Measurements from ENCODE around the gene CTIF.
"Not testable (repeated sequence)": the region's sequence is repeated elsewhere in the genome, so short reads cannot be mapped to it uniquely, and the experiment has no call there.

The CTIF gene

DNA sequence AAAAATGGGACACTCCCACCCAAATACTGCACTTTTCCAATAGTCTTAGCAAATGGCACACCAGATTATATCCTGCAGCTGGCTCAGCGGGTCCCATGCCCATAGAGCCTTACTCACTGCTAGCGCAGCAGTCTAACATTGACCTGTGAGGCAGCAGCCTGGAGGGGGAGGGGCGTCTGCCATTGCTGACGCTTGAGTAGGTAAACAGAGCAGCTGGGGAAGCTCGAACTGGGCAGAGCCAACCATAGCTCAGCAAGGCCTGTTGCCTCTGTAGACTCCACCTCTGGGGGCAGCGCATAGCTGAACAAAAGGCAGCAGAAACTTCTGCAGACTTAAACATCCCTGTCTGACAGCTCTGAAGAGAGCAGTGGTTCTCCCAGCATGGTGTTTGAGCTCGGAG lies 110.4 kb downstream of the CTIF start:
- peak; percentile 61 for DNase-seq

DNA sequence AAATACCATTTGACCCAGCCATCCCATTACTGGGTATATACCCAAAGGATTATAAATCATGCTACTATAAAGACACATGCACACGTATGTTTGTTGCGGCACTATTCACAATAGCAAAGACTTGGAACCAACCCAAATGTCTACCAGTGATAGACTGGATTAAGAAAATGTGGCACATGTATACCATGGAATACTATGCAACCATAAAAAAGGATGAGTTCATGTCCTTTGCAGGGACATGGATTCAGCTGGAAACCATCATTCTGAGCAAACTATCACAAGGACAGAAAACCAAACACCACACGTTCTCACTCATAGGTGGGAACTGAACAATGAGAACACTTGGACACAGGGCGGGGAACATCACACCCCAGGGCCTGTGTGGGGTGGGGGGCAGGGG lies 115.8 kb downstream of the CTIF start:
- not testable (repeated sequence) for DNase-seq

DNA sequence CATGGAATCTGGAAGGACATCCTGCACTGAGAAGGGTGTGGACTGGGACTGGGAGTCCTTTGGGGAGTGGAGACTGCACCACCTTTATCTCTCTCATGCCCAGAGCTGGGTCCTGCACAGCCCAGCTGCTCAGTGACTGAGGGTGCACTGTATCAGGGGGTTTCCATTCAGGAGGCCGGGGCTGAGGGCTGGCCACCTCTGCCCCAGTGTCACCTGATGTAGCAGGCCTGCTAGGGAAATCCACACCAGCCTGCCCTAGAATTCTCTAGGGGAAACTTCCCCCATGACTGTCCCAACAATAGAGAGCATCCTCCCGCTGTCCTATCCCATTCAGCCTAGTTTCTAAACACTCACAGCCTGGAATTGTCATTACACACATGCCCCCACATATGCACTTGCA lies 116.7 kb downstream of the CTIF start:
- no peak for DNase-seq

DNA sequence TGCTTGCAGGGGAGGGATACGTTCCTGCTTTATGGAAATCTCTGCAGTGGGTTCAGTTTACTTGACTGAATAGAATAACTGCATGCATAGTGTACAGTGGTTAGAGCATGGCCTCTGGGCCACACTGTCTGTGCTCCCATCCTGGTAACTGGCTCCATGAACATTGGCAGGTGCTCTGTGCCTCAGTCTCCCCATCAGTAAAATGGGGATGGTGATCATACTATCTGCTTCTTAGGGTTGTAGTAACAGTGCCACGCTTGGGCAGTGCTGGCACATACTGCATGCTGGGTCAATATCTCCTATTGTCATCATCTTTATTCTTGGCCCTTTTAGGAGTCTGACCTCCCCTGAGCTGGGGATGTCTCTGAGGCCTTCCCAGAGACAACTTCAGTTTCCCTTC lies 117.3 kb downstream of the CTIF start:
- no peak for DNase-seq

DNA sequence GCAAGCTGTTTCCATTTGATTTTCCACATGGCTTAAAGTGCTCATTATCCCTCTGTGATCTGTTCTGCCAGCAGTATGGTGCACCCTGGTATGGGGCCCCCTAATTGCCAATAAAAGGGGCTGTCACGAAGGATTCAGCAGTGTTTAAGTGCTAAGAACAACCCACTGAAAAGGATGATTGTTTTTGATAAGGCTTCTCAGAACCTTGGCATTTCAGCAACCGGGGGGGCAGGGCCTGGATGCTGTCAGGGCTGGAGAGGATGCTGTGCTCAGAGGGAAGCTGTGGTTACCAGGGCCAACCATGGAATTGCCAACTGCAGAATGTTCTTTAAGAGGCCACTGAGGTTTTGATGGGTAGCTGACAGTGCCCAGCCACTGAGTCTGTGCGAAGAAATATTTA lies 117.8 kb downstream of the CTIF start:
- DNase-seq, result no peak

DNA sequence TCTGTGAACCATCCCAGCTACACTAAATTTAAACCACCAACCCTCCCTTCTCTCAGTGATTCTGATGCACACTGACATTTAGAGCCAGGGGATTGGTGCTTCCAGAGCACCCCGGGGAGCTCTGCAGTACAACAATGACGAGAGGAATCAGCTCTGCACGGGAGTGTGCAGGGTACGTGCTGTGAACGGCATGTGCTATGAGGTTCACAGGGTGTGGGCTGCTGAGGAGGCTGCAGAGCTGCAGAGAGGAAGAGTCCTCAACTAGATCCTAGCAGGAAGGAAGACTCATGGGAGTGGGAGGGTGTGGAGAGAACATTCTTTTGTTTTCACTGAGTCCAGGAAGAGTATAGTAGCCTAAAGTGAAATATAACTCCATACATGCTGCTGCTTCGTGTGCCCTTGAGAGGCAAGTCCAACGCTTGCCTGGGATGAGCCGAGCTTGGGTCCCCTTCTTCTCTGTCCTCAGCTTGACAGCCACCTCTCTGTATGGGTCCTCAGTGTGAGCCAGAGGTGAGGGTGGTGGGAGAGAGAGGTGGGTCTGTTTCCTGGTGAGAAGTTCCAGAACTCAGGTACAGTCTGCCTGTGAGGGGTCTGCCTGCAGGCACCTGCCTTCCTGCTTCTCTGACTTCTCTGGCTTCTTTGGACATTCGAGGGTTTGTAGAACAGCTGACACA lies 118.8 kb downstream of the CTIF start:
- no peak for DNase-seq

DNA sequence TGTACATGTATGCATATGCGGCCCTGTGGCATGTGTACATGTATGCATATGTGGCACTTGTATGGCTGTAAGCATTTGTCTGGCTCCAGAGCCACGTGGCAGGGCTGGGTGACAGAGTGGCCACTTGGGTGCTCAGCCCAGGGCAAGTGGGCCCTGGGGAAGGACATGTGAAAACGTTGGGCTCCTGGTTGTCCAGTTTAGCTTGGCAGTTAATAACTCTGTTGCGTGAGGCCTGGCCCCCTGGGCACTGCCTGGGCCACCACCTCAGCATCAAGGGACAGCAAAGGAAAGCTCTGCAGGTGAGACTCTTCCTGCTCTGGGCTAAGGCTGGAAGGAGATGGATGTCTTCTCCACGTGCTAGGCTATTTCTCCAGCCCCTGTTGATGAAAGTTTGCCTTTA lies 119.9 kb downstream of the CTIF start:
- no peak for DNase-seq

DNA sequence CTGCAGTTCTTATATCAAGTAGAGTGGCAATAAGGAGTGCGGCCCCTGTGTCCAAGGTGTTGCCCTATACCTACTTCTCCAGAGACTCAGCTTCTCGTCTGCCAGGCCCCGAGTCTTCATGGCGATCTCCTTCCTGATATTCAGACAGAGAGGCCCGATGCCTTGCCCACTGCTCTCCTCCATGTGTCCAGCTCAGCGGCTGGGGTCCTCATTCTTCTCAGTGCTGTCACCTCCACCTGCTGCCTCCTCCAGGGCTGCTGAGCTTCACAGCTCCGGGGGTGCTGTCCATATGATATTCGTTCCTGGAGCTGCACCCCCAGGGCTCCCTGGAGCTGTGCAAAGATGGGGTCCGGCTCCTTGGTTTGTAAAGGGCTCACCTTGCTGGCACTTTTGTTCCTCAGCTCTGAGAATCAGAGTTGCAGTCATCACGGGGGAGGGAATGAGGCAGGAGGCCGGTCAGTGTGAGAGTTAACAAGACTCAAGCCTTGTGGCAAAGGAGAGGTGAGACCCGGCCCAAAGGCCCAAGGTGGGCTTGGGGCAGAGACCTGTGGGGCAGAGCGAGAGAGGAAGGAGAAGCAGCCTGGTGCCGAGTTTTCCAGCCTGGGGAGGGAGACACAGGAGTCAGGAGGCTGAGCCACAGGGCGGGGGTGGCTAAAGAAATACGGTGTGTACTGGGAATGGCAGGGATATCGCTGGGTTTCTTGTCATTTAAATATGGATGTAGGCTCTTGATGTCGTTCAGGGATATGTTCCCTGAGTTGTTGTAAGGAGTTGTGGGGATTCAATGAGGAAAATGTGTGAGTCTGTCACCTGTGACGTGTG lies 120.6 kb downstream of the CTIF start:
- no peak for DNase-seq

DNA sequence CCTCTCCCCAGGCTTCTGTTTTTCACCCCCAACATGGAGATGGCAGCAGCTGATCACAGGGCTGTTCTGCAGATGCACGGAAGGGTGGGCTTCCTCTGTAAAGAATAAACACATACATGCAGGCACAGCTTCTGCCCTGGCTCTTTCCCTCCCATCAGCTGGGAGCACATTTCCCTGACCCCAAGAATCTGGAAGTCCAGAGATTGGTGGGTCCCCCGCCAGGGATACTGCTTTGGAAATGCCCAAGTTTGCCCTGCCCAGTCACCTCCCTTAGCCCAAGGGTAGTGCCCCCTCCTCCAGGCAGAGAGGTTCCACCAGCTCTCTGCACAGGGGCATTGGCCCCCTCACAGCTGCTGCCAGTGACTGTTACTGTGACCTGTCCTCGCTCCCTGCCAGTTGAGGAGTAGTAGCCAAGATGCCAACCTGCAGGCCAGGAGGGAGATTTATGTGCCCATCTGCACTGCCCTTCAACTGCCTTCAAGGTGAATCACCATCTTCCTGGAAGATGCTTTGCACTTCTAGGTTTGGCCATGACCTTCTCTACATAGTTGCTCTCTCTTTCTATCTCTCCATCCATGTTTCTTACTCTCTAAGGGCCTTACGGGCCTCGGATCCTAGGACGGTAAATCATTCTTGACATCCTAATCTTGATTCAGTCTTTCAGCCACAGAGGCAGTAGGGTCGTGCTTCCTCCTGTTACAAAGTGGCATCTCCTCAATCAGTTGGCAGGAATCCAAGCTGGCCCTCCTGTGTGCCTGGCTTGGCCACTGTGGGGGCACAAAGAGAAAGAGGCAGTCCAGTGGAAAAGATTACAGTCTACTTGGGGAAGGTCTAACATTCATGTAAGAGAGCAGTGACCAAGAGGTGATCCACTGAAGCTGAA lies 121.8 kb downstream of the CTIF start:
- DNase-seq, result no peak

DNA sequence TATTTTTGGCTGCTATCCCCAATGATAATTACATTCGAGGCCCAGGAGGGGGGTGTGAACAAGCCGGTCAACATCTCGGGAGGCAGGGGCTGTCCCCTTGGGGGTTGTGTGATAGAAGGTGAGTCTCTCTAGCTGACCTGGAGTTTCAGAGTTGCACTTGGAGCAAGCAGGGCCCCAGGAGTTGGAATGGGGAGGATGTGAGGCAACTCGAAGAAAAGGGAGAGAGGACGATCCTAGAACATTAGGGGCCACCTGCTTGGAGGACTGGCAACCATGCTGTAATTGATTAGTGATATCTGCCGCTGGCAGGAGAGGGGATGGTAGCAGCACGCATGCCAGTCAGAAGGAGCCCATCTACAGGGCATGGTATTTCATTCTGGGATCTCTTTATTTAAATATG lies 122.6 kb downstream of the CTIF start:
- DNase-seq, result no peak

DNA sequence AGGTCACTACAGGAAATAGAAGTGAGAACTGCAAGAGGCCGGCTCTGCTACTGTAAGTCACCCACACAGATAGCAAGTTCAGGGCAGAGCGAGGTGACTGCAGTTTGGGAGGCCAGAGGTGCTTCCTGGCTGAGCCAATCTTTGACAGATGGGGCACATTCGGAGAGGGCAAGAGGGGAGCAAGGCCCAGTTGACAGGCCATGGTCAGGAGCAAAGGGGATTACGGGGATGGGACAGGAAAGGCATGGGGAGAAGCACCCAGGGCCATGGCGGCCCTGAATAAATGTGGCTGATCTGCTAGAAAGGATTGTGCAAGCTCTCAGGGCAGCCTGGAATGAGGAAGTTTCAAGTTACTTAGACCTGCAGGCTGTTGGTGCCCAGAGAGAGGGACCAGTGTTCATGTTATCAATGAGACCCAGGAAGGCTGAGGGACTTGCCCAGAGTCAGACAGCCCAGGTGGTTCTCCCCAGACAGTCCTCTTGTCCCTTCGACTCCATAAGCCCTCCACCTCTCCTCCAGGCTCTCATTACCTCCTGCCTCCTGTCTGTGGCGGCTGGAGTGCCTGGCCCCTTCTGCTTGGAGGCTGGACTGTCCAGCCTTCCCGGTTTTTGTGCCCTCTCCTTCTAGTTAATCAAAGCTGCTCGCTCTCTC lies 123.3 kb downstream of the CTIF start:
- no peak for DNase-seq

DNA sequence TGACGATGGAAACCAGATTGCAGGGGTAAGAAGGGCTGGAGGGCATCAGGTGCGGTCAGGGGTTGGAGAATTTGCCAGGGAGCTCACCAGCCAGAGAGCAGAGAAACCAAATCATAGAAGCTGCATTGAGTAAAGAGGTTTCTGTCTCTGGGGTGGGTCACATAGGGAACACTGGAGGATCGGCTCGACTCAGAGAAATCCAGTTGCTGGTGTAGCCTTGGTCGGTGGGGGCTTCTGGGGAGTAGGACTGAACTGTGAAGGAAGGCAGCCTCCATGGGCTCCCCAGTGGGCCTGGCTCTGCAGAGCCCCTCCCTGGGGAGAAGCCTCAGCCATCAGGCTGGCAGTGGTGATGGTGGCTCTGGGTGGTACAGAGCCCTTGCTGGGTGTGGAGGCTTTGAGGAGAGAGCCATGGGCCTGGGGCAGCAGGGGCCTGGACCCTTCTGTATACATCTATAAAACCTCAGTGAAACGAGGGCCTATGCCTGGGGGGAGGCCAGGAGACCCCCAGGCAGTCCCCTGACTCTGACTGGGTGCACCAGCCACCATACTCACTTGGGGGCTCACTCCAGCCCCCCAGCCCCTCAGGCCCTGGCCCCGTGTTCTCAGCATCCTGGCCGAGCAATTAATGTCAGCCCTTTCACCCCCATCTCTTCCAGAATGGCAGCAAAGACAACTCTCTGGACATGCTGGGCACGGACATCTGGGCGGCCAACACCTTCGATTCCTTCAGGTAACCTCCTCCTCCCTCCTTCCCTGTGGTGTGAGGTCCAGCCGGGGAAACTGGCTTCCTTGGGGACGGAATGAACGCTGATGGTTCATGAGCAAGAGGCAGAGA lies 124.5 kb downstream of the CTIF start:
- no peak for DNase-seq

DNA sequence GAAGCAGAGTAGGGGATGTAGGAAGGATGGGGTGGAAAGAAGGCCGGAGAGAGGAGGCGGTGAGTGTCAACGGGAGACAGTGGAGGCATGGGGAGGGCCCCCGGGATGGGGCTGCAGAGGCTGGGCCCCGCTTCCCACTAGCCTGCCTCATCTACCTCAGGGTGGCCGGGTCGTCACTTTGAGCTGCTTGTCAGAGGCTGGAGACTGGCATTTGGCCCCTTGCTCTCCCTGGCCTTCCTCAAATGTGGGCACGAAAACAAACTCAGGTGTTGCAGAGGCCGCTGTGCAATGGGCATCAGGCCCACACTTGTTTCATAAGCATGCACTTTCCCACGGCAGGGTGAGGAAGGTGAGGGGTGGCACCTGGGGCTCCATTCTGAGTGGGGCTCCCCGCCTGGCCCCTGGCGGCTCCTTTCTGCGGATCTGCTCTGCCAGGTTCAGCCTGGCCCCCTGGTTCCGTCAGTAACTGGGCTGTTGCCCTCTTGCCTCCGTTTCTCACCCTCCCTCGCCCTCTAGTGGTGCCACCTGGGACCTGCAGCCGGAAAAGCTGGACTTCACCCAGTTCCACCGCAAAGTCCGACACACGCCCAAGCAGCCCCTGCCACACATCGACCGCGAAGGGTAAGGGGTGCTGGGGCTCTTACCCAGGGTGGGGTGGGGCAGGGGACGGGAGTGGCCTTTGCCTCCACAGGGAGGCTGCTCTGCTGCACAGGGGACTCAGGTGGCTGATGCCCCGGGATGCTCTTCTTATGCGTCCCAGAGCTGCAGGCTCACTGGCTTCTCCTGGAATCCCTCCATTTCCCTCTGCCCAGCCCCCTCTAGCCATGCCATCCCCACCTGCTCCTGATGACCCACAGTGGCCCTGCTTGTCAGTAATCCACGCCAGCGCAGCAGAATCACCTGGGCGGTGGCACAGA lies 125.4 kb downstream of the CTIF start:
- peak; percentile 46 for DNase-seq

DNA sequence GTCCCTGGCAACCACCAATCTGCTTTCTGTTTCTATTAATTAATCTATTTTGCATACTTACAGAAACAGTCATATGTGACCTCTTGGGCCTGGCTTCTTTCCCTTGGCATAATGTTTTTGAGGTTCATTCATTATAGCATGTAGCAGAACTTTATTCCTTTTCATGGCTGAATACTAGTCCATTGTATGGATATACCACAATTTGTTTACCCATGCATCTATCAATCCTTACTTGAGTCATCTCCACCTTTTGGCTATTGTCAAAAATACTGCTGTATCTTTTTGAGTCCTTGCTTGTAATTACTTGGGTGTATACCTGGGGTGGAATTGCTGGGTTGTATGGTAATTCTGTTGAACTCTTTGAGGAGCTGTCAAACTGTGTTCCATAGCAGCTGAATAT lies 126.8 kb downstream of the CTIF start:
- no peak for DNase-seq

DNA sequence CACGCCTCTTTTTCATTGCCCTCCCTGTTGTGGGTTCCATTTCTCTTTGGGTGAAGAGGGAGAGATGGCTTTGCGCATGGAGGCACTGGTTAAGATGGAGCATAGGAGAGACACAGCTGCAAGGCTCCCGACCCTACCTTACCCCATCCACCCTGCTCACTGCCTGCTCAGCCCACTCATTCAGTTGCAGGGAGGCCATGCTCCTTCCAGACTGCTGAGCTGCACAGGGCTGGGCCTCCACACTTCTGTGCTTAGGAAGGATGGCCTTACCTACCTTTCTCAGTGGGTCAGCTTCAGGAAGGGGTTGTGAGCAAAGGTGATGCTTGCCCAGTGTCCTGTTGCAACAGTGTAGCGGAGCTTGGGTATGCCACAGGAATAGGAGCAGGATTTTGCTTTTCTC lies 127.8 kb downstream of the CTIF start:
- DNase-seq, result no peak

DNA sequence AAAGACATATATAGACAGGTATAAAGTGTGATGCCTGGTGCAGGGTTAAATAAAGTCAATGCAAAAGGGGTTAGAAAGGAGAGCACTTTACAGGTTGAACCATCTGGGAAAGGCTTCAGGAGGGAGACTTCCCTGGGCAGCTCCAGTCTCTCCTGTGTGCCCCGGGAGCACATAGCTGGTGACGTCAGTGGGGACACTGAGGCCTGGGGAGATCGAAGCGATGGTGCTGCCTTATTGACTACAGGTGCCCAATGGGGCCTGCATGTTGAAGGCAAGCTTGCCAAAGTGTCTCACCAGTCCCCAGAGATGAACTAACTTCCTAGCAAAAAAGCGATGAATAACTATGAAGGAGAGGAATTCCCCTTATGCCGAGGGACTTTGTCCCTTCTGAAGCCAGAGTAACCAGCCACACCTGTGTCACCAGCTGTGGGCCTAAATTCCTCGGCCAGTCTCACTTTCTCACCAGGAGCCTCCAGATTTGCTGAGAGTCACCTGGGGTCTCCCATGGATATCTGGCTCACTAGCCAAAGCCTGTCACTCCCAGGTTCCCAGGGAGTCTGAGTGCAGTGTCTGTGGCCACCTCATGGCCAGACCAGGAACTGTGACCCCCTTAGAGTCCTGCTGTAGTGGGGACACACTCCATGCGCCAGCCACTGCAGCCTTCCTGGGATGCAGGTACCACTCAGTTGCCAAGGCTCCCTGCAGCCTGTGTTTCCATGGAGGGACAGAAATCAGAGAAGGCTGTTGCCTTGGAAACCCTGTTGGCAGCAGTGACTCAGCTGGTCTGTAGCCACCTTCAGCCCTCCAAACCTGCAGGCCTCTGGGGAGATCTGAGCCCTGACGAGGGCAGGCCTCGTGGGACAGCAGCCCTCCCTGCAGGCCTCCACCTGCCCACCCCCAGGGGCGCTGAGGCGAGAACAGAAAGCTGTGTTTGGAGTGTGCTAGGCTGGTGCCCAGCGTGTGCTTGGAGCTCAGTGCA lies 128.7 kb downstream of the CTIF start:
- DNase-seq, result no peak

DNA sequence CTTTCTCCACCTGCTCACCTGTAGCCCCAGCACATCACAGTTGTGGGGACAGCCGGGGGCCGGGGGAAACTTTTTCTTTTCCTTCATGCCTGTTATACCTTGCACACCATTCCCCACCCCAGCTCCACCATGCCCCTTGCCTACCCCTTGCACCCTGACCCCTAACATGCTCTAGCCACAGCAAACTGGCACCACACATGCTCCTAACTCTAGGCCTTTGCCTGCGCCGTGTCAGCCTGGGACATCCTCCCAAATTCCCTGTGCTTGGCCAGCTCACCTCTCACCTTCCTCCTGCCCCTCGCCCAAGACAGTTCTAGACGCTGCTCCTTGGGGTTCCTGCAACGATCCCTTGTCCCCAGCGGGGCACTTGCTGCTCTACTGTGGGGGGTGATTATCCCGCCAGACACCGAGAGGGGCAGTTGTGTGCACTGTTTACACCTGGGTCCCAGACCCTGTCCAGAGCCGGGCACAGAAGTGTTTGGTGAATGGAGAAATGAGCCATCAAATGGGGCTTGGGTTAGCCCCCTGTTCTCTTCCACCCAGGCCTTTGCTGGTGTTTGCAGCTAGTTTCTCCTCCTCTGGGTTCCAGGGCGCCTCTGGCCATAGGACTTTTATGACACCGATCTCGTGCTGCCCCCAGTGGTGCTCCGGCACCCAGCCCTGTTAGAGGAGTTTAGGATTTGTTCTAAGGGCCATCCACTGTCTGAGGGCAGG lies 129.8 kb downstream of the CTIF start:
- DNase-seq, result no peak

DNA sequence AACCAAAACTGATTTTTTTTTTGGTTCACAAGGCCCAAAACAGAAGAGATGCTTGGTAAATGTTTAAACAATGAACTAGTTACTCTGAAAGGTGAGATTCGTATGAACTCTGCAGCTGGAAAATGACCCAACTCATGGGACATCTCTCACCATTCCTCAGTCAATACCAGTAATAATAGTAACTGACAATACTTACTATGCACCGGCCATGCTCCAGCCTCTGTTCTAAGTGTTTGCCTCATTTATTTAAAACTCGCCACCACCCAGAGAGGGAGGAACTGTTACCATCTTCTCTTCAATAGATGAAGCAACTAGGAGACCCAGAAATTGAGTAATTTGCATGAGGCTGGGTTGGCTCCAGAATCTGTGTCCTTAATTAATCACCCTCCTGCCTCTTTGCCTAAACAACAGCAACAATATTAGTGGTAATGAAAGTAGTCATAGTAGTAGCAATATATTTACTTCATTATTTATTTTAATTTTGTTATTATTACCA lies 130.4 kb downstream of the CTIF start:
- no peak for DNase-seq
